NCI-H1436 treated with DMSO at 0.1 percent for 48 hours (cell line): ENCODE measurements around the gene CLRN3.

ENCODE experiments used
- DNase-seq: peaks from one replicate; lab custom pipeline; 2025; lab: John Stamatoyannopoulos, UW

The CLRN3 gene

DNA sequence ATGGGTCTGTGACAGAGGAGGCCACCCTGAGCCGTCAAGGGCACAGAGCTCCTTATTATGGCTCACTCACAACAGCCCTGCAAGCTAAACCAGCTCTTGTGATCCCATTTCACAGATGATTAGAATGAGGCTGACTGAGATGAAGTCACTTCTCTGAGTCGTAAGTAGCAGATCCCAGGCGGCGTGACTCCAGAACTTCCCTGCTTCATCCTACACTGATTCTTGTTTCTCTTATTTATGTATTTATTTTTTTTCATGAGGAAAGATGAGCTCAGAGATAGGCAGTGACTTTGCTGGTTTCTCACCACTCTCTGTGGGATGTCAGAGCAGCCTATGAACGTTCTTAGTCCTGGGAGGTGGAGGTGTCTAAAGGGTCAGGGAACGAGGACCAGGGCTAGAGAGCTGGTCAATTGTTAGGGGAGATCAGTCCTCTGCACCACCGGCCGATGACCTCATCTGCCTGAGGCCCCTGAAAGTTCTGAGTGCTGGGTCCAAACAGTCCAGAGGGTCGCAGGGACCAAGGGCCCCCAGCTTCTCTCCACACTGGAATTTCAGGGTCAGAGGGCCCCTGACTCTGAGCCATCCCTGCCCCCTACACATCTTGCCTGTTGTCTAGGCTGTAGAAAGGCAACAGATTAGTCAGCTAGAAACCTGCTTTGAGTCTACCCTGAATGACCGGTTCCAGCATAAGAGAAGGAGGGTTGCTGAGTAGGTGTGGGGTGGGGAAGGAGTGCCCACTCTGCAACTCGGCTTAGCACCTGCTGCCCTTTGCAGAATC, 17.9 kb downstream of the CLRN3 start:
- no peak for DNase-seq

DNA sequence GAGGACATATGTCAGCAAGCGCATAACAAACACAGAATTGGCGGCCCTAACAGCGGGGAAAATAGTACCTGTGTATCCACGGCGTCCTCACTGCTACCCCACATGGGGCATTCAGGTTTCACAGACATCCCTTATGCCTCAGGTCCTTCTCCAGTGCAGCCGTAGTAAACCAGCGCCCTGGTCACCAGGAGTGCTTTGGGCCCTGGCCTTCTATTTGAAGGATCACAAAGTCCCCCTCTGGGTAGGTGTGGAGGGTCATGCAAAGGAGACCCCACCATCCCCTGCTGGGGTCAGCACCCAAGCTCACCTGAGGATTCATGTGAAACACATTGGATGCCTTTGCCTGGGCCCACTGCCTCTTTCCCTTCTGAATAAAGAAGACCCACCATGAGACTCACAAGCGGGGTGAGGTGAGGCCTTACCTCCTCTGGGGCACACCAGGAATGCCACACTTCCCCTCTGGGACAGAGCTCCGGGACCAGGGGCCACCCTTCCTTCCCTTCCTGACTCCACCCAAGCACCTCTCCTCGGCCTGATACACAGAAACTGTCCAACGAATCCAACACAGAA, 18.8 kb downstream of the CLRN3 start:
- DNase-seq = no peak

DNA sequence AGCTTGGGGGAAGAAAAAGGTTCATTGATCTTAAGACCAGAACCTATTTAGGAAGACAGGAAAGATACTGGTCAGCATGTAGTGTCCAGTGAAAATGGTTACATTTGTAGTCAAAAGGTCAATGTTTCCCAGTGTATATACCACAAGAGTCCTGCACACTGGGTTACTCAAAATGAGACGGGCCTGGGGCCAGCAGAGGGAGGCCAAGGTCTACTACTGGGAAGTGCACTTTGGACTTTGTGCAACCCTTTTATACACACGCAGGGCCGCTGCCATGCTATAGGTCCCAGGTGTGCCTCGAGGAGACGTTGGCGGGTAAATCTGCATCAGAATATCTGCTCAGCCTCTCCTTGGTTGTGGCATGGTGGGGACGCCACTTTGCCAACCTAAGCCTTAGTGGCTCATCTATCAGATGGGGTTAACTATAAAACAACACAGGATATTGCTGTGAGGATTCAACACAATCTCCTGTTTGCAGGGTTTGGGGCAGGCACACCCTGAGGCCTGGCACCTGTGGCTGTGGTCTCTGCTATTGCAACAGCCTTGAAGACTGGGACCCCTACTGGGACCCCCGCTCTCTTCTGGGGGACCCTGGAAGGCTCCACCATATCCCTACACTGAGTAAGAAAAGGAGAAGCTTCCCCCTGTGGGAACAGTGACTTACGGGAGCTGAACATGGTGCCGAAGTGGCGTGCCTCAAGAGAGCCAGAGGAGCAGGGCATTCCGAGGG, 19.7 kb downstream of the CLRN3 start:
- no peak for DNase-seq

DNA sequence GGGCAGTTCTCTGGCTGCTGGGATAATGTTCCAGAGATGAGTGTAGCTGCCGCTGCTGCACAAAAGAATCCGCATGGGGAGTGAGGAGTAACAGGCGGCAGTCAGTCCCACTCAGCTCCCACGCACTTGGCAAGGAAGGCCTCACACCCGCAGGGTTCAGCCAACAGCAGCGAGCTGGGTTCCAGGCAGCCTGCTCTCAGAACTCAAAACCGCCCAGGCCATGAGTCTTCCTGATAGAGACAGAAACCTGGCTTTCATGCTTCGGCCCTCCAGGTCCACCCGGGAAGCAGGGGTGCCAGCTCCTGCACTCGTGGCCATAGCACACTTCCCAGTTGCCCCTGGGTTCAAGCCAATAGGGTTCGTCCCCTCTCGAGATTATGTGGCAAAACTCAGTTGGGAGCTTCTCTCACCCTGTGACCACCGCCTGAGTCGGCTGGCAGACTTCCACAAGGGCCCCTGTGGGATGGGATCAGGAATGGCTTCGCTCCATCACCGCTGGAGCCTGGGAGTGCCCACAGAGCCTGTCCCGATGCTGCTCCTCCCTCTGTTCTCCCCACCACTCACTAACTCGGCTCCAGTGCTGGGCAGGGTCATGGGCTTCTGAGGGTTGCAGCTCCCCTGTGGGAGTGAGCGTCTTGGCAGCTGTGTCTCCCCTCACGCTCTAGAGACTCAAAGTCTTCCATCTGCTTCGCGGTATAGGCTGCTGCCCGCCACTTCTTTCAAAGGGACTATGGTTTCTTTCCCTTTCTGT, 20.6 kb downstream of the CLRN3 start:
- DNase-seq = no peak

DNA sequence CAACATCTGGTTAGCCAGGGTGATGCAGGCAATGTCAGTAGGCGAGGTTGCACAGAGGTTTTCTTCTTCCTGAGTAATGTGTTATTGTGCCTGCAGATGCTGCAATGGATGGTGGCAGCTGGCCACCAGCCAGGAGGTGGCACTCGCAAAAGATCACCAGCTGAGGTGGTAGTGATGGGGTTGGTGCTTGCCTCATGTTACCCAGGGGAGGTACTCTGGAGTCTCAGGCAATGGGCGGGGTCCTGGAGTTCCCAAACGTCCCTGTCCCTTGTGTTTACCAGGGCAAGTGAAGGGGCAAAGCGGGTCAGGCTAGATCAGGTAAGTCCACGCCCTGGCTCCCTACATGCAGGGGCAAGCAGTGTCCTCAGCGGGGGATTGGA, 21.1 kb downstream of the CLRN3 start:
- no peak for DNase-seq

DNA sequence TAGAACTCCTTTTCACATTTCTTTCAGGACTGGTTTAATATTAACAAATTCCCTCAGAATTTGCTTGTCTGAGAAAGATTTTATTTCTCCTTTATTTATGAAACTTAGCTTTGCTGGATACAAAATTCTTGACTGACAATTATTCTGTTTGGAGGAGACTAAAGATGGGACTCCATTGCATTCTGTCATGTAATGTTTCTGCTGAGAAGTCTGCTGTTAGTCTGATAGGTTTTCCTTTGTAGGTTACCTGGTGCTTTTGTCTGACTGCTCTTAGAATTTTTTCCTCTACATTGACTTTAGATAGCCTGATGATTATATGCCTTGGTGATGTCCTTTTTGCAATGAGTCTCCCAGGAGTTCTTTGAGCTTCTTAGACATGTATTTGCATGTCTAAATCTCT, 23.4 kb downstream of the CLRN3 start:
- no peak for DNase-seq

DNA sequence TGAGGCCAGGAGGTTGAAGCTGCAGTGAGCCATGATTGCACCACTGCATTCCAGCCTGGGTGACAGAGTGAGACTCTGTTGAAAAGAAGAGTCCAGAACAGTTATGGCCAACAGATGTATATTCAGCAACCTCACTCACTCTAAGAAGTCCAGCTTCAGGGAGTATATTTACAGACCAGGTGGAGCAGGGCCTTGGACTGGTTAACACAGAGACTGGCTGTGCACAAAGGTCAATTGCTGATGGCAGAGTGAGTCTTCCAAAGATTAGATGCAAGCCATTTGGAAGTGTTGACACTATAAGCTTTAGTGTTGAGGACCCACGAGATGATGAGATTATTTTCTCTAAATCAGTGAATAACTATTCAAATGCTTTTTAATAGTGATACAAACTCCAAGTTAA, 24.9 kb downstream of the CLRN3 start:
- no peak for DNase-seq

DNA sequence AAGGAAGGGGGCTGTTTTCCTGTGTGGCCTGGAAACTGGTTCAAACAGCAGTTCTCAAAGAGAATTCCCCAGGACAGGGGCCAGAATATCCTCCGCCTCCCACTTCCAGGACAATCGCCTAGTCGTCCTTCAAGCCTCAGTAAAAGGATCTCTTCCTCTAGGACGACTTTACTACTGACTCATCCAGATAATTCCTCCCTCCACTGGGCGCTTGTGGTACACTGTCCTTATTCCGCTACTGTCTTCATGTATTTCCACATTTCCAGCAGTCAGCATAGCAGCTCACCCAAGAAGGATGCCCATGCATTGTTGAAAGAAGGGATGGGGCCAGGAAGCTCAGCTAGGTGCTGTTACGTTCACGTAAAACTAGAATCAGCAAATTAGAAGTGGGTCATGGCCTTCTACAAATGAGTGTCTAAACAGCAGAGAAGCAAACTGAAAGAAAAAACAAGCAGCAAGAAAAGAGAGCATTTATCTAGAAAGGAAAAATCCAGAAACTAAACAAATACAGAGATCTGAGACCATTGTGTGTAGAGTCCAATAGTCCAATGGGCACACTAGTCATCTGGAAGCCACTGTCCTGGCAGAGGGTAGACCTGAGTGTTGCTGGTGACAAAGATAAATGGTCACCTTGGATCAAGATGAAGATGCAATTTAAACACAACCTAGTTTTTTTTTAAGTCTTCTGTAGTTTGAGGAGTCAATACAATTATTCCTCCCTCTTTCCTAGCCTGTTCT, 26.3 kb downstream of the CLRN3 start:
- no peak for DNase-seq

DNA sequence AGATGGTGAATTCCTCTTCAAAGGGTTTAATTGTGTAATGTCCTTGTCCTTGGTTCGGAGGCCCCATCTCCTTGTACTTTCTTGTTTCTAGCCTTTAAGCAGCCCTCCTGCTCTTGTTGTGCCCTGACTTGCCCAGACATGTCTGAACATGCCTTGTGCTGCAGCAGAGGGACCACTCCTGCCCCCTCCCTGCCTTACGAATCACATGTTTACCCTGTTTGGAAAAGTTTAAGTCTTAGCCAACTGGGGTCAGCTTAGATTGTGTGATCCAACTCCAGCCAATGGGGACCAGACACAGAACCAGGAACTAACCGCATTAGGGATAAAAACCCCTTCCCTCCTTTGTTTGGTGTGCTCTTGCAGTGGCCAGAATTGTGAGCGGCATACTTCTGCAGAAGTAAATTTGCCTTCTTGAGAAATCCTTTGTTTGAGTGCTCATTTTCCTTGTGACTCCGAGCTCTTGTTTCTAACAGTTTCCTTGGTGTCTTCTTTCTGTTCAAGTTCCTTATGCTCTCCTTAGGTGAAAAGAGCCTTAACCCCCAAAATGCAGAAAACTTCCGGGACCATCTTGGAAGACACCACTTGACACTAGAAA, 29.4 kb downstream of the CLRN3 start:
- DNase-seq = no peak

DNA sequence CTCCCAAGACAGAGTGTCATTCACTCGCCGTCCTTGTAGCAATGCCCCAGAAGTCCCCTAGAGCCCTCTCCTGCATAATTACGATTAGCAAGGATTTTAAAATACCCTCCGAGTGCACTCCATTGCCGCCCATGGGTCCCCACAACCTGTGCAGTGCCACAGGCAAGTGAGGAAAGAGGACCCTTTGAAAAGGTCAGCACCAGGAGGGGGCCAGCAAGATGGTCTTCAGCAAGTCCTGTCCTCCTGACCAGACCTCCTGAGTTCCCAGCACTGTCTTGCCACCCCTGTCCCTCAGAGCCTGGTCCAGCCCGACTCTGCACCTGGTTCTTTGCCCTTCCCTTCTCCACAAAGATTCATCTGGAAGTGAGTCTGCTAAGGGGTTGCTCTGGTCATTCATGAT, 32.1 kb downstream of the CLRN3 start:
- DNase-seq = no peak

DNA sequence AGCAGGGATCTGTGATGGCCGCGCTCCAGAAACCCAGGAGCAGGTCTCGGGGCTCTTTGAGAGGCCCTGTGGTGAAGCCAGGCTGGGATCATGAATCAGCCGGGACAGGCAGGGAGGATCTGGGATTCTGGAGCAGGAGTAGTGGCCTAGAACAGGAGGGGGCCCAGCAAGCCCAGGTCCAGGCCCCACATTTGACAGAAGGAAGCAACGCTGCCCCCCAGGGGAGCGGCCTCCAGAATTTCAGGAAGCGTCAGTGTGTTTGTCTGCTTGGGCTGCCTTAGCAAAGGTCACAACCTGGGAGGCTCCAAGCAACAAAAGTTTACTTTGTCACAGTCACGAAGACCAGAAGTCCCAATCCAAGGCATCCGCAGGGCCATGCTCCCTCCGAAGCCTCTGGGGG, 36.8 kb downstream of the CLRN3 start:
- DNase-seq = no peak

DNA sequence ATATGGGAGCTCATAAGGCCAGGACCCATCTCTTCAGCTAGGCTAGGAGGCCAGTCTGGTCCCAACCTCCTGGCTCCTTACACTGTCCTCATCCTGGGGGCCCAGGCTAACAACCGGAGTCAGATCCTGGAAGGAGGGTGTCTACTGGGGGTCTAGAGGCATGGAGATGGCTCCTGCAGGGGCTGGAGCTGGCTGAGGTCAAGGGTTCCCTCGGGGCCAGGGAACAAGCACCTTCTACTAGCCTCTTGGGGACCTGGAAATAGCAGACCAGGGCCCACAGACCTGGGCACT, 37.2 kb downstream of the CLRN3 start:
- no peak for DNase-seq

DNA sequence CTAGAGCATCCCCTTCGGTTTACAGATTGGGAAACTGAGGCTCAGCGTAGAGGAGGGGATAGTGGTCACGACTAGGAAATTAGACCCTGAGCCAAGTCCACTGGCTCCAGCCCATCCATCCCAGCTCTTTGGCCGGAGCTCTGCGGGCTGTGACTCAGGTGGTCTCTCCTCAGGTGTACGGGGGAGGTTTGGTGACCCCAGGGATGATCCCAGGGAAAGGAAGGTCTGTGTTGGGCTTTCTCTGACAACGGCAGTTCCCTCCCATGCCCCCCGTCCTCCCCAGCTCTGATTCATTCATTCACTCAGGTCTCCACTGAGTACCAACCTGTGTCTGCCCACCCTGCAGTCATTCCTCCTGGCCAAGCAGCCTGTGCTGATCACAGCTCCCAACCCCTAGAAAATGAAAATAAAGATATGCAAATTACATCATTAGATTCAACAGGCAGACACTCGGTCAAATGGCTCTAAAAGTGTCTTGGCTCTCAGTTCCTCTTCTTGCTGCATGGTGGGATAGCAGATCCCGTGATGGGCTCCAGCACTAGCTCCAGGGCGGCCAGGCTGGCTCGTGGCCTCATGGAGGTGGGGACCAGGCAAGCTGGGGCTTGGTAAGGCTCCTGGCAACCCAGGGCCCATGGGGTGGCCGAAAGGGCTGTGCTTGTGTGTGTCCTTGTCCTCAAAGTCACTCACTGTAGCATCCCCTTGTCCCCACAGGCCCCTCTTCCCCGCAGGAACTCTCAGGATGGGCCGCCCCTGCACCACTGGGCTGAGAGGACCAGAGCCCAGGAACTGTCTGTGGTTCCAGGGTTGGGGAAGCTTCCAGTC, 37.8 kb downstream of the CLRN3 start:
- no peak for DNase-seq

DNA sequence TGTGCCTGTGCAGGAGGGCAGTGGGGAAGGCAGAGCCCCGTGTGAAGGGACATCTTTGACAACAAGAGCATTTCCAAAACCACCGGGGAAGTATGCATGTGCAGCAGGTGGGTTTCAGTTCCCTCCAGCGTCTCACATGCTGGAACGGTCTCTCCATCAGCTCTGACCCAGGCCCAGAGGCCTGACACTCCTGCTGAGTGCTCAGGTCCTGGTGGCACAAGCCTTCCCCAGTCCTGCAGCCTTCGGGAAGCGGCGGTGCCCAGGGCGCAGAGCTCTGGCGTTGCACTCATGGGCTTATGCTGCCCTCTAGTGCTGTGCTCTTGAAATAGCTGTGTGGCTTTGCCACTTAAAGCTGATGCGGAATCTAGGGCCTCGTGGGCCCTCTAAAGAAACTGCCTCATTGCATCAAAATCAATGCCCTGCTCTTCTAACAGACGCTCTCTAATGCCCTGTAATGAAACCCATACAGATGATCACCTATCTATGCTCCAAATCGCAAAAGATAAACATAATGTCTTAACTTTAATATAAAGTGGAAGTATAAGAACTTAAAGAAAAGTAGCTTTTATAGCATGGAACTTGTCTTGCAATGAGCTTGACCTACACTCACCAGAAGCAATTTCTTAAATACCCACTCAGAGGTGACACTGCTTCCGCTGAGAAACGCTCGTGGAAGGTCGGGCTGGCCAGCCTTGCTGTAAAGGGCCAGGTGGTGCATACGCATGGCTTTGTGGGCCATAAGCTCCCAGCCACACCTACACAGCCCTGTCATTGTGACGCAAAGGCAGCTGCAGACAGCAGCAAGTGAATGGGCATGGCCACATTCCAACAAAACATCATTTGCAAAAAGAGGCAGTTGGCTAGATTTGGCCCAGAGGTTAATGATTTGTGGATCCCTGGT, 38.6 kb downstream of the CLRN3 start:
- no peak for DNase-seq

DNA sequence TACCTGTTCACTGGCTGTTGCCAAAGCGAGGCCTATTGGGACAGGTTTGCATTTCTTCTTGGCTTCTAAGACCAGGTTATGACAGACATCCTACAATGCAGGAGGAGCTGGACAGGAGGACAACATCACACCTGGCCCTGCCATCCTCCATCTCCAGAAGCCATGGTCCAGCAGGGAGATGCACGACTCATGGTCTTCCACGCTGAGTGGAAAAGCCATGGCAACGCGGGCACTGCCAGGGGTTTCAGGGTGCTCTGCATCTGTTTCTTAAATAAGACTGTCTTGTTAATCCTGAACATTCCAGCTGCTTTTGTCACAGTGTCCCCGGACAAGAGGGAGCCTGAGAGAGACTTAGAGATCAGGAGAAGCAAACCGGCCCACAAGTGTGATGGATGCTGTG, 40.3 kb downstream of the CLRN3 start:
- no peak for DNase-seq

DNA sequence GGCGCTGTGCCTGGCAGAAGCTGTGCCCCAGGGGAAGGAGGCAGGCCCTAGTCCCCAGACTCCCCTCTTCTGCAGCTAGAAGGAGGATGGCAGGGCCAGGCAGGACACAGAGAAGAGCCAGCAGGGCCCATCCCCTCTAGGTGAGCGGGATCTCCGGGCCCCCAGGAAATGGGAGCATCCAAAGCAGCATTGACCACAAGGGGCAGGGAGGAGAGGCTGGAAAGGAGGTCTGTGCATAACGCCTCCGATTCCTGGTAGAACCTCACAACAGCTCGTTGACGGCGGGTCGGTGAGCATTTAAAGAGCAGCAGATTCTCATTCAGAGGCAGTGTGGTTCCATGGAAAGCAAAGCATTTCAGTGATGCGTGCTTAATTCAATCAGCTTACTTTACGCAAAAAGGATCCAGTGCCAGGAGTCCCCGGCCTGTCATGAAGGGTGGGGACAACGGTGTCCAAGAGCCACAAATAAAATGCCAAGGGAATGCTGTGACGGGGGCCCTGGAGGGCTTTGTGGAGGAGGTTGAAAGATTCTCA, 41.0 kb downstream of the CLRN3 start:
- no peak for DNase-seq

DNA sequence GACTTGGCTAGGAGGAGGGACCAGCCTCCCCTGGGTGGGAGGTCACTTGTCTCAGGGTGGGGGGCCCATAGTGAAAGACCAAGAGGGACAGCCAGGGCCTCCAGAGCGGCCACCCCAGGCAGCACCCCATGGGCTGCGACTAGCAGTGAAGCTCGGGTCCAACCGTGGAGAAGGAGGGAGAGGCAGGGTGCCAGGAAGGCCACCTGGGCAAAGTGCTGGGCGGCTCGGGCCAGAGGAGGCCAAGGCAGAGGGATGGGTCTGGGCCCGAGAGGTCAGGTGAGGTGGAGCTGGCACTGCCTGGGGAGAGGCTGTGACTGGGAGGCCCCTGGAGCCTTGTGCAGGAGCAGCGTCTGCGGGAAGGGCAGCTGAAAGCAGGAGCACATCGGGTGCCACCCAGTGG, 41.8 kb downstream of the CLRN3 start:
- DNase-seq = no peak

DNA sequence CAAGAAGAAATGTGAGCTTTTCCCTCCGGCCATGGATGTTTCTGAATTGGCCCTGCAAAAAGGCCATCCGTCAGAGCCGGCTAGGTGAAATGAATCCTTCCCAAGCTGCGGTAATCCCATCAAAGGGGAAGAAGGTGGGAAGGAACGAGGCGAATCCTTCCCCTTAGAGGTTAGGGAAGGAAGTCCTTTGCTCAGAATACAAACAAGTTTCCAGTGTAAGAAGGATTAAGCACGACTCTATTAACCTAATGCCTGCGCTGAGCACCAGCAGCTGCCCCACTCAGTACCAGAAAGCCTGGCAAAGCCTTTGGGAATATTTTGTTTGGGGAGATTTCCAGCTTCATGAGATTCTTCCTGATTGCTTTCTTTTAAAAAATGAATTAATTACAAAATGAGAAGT, 42.8 kb downstream of the CLRN3 start:
- DNase-seq = no peak

DNA sequence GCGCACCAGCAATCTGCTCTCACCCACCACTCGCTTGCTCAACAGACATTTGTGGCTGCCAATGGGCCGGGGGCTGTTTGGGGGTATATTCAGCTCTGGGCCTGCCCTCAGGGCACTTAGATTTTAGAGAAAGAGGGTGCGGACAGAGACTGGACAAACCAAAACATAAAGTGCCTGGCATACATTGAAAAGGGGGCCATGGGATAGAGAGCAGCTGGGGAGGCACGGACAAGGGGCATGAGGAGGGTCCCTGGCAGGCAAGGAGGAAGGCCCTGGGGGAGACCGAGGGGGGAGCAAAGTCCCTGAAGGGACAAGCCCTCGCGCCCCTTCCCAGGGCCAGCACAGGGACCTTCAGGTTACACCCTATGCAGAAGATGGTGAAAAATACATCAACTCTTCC, 43.5 kb downstream of the CLRN3 start:
- DNase-seq = no peak

DNA sequence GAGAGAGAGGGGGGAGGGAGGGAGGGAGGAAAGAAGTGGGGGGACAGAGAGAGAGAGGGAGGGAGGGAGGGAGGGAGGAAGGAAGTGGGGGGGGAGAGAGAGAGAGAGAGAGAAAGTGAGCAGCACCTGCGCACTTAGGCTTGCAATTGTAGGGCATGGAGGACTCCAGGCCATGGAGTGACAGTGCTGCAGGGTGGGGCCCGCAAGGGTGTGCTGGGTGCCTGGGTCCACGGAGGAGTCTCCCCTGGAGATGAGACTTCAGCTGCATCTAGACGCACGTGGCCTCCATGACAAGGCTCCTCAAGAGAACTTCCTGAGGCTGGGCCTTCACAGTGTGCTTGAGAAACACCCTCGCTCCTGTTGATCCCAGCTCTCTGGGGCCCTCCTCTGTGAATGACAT, 44.5 kb downstream of the CLRN3 start:
- no peak for DNase-seq
